ENCODE measurements around the gene PRSS16.

PRSS16 gene

DNA sequence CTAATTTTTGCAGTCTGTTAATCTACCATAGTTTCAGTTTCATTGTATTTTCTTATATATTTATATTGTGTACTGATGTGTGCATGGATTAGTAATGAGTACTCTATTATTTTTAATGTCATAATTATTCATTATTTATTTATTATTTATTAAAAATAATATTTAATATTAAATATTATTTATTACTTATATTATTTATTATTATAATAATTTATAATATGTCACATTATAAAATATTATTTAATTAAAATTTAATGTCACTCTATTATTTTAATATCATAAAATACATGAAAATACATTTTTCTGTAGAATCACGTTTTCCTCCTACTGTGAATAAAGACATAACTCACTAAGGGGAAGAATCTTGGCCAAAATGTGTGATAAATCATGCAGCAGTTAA is 34.1 kb downstream of the PRSS16 start:
- no peak for DNase-seq
- TF ChIP-seq, protein P1, sequence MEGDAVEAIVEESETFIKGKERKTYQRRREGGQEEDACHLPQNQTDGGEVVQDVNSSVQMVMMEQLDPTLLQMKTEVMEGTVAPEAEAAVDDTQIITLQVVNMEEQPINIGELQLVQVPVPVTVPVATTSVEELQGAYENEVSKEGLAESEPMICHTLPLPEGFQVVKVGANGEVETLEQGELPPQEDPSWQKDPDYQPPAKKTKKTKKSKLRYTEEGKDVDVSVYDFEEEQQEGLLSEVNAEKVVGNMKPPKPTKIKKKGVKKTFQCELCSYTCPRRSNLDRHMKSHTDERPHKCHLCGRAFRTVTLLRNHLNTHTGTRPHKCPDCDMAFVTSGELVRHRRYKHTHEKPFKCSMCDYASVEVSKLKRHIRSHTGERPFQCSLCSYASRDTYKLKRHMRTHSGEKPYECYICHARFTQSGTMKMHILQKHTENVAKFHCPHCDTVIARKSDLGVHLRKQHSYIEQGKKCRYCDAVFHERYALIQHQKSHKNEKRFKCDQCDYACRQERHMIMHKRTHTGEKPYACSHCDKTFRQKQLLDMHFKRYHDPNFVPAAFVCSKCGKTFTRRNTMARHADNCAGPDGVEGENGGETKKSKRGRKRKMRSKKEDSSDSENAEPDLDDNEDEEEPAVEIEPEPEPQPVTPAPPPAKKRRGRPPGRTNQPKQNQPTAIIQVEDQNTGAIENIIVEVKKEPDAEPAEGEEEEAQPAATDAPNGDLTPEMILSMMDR (IDR thresholded peaks at IDR 0.05; ENCODE audit: low read depth, low read length, missing control alignments), result no peak
- in situ Hi-C loops (cut with HindIII; ENCODE audit: low pct_ligation_motif_present, low sequenced_read_pairs), result no loop called here
- no peak overlapping the region for H3K27ac ChIP-seq
- peaks cover 26% of the 10 kb centered on the region for H3K27me3 ChIP-seq (replicated peaks)
- no peaks in the 10 kb centered on the region for H3K36me3 ChIP-seq (replicated peaks)
- H3K4me3 ChIP-seq (ENCODE audit: low read depth, low read length), result no peak overlapping the region

DNA sequence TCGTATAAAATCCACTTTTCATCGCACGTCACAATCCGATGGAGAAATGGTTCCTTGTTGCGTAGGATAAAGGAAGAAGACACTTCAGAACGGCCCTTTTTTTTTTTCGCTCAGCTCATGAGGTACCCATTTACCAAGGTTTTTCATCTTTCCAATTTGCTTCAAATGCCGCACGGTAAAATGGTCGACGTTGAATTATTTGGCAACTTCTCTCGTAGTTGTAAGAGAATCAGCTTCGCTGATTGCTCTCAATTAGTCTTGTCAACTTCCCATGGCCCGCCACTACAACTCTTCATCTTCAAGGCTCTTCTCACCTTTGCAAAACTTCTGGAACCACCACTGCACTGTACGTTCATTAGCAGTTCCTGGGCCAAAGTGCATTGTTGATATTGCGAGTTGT is 35.8 kb downstream of the PRSS16 start:
- DNase-seq, result no peak
- in situ Hi-C loops (cut with HindIII; ENCODE audit: low pct_ligation_motif_present, low sequenced_read_pairs), result no loop called here
- Histone ChIP-seq H3K36me3 (replicated peaks) (no peaks in the 10 kb centered on the region), H3K4me3 (ENCODE audit: low read depth, low read length) (no peak overlapping the region), H3K27me3 (replicated peaks) (peaks cover 30% of the 10 kb centered on the region), H3K27ac (no peak overlapping the region)
- TF ChIP-seq, protein P1 (IDR thresholded peaks at IDR 0.05; ENCODE audit: low read depth, low read length, missing control alignments), result no peak

DNA sequence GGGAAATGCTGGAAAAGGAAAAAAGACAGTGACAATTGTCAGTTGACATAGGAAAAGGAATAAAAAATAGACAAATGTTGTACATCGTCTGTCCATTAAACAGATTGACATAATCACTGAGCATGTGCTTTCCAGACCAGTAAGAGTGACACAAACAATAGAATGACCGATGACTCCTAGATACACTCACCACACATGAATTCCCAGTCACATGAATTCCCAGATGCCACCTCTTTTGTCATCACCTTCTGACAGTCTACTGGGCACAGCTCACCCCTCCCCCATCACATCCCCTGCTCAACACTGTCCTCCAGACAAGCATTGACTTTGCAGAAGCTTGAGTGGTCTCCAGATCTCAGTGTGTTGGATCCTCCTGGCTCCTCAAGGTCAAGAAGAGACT is 38.6 kb downstream of the PRSS16 start:
- DNase-seq, result no peak
- TF ChIP-seq, protein P1 (IDR thresholded peaks at IDR 0.05; ENCODE audit: low read depth, low read length, missing control alignments), result no peak
- H3K27me3 ChIP-seq (replicated peaks), result peaks cover 35% of the 10 kb centered on the region
- no peak overlapping the region for H3K4me3 ChIP-seq (ENCODE audit: low read depth, low read length)
- no peaks in the 10 kb centered on the region for H3K36me3 ChIP-seq (replicated peaks)
- in situ Hi-C loops (cut with HindIII; ENCODE audit: low pct_ligation_motif_present, low sequenced_read_pairs), result no loop called here
- H3K27ac ChIP-seq, result no peak overlapping the region

DNA sequence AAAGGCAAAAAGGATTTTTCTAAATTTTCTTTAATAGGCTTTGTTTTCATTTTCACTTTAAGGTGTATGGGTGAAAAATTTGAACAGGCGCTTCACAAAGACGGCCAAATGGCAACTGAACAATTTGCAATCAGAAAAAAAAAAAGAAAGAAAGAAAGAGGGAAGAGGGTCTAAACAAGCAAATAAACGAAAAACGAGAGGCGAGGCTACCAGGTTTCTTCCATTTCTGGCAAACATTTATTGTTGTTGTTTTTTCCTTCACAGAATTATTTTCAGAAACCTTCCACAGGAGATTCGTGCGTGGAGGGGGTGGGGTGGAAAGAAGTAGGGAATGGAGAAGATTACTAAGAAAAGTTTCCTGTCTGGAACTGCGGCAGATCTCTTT is 40.2 kb downstream of the PRSS16 start:
- Histone ChIP-seq H3K36me3 (replicated peaks) (no peaks in the 10 kb centered on the region), H3K4me3 (ENCODE audit: low read depth, low read length) (peak overlapping the region; percentile 37), H3K27ac (no peak overlapping the region), H3K27me3 (replicated peaks) (peaks cover 30% of the 10 kb centered on the region)
- TF ChIP-seq, protein P1 (IDR thresholded peaks at IDR 0.05; ENCODE audit: low read depth, low read length, missing control alignments), result no peak
- in situ Hi-C loops (cut with HindIII; ENCODE audit: low pct_ligation_motif_present, low sequenced_read_pairs), result no loop called here
- DNase-seq, result no peak

DNA sequence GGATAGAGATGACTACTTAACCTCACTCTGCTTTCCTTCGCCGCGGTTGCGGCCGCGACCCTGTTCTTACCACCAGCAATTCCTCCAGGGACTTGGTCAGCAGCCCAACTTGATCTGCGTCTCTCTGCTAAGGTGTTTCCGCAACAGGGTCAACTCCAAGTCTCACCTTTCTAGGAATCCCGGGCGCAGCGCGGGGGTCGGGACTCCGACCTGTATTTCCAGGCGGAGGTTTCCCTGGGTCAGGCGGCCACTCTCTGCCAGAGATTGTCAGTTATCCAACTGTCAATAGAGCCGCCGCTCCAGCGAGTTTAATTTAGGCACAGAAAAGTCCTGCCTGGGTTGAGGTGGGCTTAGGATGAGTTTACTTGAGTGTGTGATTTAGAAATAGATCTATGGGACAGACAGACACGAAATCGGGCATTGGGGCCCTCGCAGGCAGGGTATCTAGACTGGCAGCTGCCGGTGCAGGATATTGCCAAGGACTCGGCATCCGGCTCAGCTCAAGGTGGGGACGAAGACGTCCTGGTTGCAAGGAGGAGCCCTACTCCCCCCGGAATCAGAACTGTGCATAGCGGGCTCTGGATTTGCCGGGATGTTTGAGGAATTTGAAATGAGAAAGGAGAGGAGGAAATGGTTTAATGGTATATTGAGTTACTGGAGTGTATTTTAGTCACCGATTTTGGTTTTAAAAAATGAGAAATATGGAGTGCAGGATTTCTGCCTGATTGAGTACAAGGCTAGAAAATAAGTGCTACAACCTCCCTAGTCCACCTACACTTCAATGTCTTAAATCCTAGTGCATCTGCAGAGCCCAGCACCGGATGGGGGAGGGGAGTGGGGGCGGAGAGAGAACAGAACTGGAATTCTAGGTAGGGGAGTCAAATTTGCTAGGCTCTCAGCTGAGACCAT is 40.9 kb downstream of the PRSS16 start:
- Histone ChIP-seq H3K4me3 (ENCODE audit: low read depth, low read length) (peak overlapping the region; percentile 37), H3K27ac (no peak overlapping the region), H3K36me3 (replicated peaks) (no peaks in the 10 kb centered on the region), H3K27me3 (replicated peaks) (peaks cover 23% of the 10 kb centered on the region)
- no peak for DNase-seq
- in situ Hi-C loops (cut with HindIII; ENCODE audit: low pct_ligation_motif_present, low sequenced_read_pairs), result no loop called here
- TF ChIP-seq, protein P1 (IDR thresholded peaks at IDR 0.05; ENCODE audit: low read depth, low read length, missing control alignments), result no peak
